ENCODE measurements around the gene SVOP.

The SVOP gene

DNA sequence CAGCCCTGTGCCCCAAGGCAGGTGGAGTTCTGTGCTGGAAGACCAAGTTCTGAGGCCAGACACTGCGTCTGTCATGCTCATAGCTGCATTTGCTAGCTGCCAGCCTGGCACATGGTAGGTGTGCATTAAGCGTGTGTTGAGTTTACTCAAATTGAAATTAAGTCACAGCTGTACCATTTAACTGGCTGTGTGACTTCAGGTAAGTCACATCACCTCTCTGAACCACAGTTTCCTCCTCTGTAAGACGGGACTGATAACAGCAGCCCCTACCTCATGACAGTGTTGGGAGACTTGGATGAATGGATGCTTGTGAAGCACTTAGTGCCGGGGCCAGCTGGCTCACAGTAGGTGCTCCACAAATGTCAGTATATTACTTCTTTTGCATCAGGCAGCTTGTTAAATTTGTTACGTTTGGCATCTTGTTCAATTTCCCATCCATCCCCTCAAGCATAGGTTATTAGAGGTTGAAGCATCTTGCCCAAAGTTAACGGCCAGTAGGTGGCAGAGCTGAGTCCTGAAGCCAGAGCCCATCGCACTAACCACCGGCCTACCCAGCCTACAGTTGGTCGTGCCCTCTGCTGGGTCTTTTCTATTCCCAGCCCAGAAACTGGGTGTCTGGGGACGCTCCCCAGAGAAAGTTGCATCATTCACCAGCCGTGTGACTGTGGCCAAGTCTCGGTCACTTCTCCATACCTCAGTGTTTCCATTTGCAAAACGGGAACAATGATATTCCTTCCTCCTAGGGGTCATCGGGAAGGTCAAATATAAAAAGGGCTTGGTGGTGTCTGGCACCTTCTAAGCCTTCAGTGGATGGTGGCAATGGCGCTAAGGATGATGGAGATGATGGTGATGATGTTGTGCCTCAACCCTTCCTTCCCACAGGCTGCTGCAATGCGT is 136.5 kb downstream of the SVOP start:
- Histone ChIP-seq H4K20me1 (ENCODE audit: low read depth, low read length) (no peaks in the 10 kb centered on the region), H3K27me3 (ENCODE audit: low read length) (no peaks in the 10 kb centered on the region), H3K36me3 (ENCODE audit: low read length) (no peaks in the 10 kb centered on the region), H3K27ac (ENCODE audit: low read depth, low read length) (no peak overlapping the region), H3K79me2 (ENCODE audit: insufficient read depth, low read length) (no peaks in the 10 kb centered on the region), H2AFZ (ENCODE audit: low read depth, low read length, severe bottlenecking) (no peak overlapping the region), H3K9ac (ENCODE audit: low read length) (no peak overlapping the region), H3F3A (ENCODE audit: insufficient read depth) (no peaks in the 10 kb centered on the region), H3K9me3 (ENCODE audit: insufficient read depth, low read length) (no peaks in the 10 kb centered on the region), H3K4me3 (ENCODE audit: insufficient read depth, low read length, poor library complexity, severe bottlenecking) (no peak overlapping the region), H3K4me2 (ENCODE audit: low read depth, low read length, poor library complexity, severe bottlenecking) (no peak overlapping the region), H3K9me2 (replicated peaks; ENCODE audit: insufficient read depth, low read length) (no peaks in the 10 kb centered on the region)
- TF ChIP-seq EZH2phosphoT487 (conservative IDR thresholded peaks at IDR 0.05; ENCODE audit: low read length) = no peak
- TF ChIP-seq, protein P1, sequence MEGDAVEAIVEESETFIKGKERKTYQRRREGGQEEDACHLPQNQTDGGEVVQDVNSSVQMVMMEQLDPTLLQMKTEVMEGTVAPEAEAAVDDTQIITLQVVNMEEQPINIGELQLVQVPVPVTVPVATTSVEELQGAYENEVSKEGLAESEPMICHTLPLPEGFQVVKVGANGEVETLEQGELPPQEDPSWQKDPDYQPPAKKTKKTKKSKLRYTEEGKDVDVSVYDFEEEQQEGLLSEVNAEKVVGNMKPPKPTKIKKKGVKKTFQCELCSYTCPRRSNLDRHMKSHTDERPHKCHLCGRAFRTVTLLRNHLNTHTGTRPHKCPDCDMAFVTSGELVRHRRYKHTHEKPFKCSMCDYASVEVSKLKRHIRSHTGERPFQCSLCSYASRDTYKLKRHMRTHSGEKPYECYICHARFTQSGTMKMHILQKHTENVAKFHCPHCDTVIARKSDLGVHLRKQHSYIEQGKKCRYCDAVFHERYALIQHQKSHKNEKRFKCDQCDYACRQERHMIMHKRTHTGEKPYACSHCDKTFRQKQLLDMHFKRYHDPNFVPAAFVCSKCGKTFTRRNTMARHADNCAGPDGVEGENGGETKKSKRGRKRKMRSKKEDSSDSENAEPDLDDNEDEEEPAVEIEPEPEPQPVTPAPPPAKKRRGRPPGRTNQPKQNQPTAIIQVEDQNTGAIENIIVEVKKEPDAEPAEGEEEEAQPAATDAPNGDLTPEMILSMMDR (IDR thresholded peaks at IDR 0.05; ENCODE audit: insufficient read depth, low read length, poor library complexity, severe bottlenecking) = peak; percentile 65

DNA sequence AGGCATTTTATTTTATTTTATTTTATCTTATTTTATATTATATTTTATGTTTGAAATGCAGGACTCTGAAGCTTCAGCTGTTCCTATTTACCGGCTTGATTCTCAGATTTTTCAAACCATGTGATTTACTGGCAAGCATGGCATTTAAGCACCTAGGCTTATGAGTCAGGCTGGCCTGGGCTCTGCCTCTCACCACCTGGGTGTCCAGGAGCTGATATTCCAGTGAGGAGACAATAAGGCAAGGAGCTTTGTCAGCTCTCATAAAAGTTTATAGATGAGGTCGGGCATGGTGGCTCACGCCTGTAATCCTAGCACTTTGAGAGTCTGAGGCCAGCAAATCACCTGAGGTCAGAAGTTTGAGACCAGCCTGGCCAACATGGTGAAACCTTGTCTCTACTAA is 138.9 kb downstream of the SVOP start:
- Histone ChIP-seq H3K4me2 (ENCODE audit: low read depth, low read length, poor library complexity, severe bottlenecking) (no peak overlapping the region), H3K79me2 (ENCODE audit: insufficient read depth, low read length) (no peaks in the 10 kb centered on the region), H3K27me3 (ENCODE audit: low read length) (no peaks in the 10 kb centered on the region), H2AFZ (ENCODE audit: low read depth, low read length, severe bottlenecking) (no peak overlapping the region), H3K9ac (ENCODE audit: low read length) (no peak overlapping the region), H3F3A (ENCODE audit: insufficient read depth) (no peaks in the 10 kb centered on the region), H4K20me1 (ENCODE audit: low read depth, low read length) (no peaks in the 10 kb centered on the region), H3K36me3 (ENCODE audit: low read length) (no peaks in the 10 kb centered on the region), H3K4me3 (ENCODE audit: insufficient read depth, low read length, poor library complexity, severe bottlenecking) (no peak overlapping the region), H3K9me2 (replicated peaks; ENCODE audit: insufficient read depth, low read length) (no peaks in the 10 kb centered on the region), H3K9me3 (ENCODE audit: insufficient read depth, low read length) (no peaks in the 10 kb centered on the region), H3K27ac (ENCODE audit: low read depth, low read length) (no peak overlapping the region)
- TF ChIP-seq, protein P1 (IDR thresholded peaks at IDR 0.05; ENCODE audit: insufficient read depth, low read length, poor library complexity, severe bottlenecking) = no peak

DNA sequence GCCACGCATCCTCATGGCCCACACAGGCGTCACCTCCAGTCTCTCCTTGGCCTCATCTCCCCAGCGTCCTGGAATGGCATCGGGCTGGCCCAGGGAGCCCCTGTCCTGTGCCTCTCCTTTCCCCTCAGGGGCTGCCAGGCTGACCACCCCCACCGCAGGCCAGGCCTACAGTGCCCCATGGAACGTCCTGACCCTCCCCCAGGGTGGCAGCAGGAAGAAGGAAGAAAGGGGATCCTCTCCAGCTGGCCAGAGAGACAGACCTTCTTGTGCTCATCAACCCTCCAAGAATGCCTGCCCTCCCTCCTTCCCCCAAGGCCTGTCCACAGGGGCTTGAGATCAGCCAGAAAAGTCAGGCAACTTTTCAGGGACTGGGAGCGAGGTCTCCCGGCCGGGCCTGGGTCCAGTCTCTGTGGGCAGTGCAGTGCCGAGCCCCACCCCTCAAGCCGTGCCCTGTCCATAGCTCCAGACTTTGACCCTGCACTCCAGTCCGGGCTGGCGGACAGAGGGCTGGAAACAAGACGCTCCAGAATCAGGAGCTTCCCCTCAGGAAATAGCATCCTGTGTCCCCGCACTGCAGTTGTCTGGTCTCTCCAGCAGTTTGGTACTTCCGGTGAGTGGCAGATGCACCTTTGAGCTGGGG is 141.1 kb downstream of the SVOP start, which contains the start of gene DAO:
Gene DAO, plus strand, starts transcription at position 478 of the 640 bp plus-strand sequence. CDS start 4,915 bp downstream, outside the sequence.
- Histone ChIP-seq H4K20me1 (ENCODE audit: low read depth, low read length) (no peaks in the 10 kb centered on the region), H3K4me2 (ENCODE audit: low read depth, low read length, poor library complexity, severe bottlenecking) (no peak within 1 kb of the TSS), H3F3A (ENCODE audit: insufficient read depth) (no peaks in the 10 kb centered on the region), H3K9me3 (ENCODE audit: insufficient read depth, low read length) (no peaks in the 10 kb centered on the region), H3K9me2 (replicated peaks; ENCODE audit: insufficient read depth, low read length) (no peaks in the 10 kb centered on the region), H3K36me3 (ENCODE audit: low read length) (no peaks in the 10 kb centered on the region), H3K27ac (ENCODE audit: low read depth, low read length) (no peak within 1 kb of the TSS), H3K4me3 (ENCODE audit: insufficient read depth, low read length, poor library complexity, severe bottlenecking) (no peak within 1 kb of the TSS), H3K79me2 (ENCODE audit: insufficient read depth, low read length) (no peaks in the 10 kb centered on the region), H3K27me3 (ENCODE audit: low read length) (no peaks in the 10 kb centered on the region), H3K9ac (ENCODE audit: low read length) (no peak within 1 kb of the TSS), H2AFZ (ENCODE audit: low read depth, low read length, severe bottlenecking) (no peak within 1 kb of the TSS)
- TF ChIP-seq EZH2phosphoT487 (conservative IDR thresholded peaks at IDR 0.05; ENCODE audit: low read length) = no peak
- TF ChIP-seq, protein P1 (IDR thresholded peaks at IDR 0.05; ENCODE audit: insufficient read depth, low read length, poor library complexity, severe bottlenecking) = no peak

All from SU-DHL-6 (cell line).